ENCODE data around the gene PDE8B. TPM values are rescaled to one million over a fixed set of nuclear protein-coding genes. Genes with fewer than 3 reads are reported as not detected.

The PDE8B gene
- total RNA-seq, 4 donors from 2014 or later = 0.16 to 1.3 (median 0.71) TPM; not detected in 1

DNA sequence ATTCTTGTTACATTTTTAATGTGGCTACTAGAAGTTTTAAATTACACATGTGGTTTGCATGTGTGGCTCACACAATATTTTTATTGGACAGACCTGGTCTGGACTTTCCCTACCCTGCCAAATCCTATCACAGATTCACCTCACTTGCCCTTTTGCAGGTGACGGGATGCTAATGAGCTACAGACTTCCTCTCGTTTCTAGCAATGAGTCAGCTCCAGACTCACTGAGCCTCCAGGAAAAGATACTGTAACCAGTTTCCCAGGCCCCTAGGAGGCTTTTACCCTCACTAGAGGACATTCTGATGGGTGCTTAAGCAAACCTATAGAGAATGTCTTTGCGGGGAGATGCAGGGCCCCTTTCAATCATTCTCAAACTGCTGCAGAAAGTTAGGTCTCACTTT, 146.3 kb downstream of the PDE8B start:
- no peak overlapping the region for H3K4me3 ChIP-seq
- in situ Hi-C loops (cut with MboI; ENCODE audit: low sequenced_read_pairs in 4 of 4) = no loop called here
- intact Hi-C loops (cut with DNase I; ENCODE audit: low total_unique reads) = no loop called here

GRCh38 chr5:77358255-77359205, 148.1 kb downstream of the PDE8B start:
- no peaks in the 10 kb centered on the region for H3K36me3 ChIP-seq

More for the DNA sequence above, 146.3 kb downstream of the PDE8B start:
- H3K36me3 ChIP-seq = no peaks in the 10 kb centered on the region
- H3K27me3 ChIP-seq = no peaks in the 10 kb centered on the region
- no peak for ATAC-seq
- no peak for TF ChIP-seq POLR2A (IDR thresholded peaks at IDR 0.05)
- TF ChIP-seq, protein P1, sequence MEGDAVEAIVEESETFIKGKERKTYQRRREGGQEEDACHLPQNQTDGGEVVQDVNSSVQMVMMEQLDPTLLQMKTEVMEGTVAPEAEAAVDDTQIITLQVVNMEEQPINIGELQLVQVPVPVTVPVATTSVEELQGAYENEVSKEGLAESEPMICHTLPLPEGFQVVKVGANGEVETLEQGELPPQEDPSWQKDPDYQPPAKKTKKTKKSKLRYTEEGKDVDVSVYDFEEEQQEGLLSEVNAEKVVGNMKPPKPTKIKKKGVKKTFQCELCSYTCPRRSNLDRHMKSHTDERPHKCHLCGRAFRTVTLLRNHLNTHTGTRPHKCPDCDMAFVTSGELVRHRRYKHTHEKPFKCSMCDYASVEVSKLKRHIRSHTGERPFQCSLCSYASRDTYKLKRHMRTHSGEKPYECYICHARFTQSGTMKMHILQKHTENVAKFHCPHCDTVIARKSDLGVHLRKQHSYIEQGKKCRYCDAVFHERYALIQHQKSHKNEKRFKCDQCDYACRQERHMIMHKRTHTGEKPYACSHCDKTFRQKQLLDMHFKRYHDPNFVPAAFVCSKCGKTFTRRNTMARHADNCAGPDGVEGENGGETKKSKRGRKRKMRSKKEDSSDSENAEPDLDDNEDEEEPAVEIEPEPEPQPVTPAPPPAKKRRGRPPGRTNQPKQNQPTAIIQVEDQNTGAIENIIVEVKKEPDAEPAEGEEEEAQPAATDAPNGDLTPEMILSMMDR (IDR thresholded peaks at IDR 0.05 in 4 of 5, conservative IDR thresholded peaks at IDR 0.05 in 1 of 5) = no peak
- H3K9me3 ChIP-seq = no peaks in the 10 kb centered on the region
- H3K4me1 ChIP-seq = no peaks in the 10 kb centered on the region
- no peak overlapping the region for H3K27ac ChIP-seq
- no peak for DNase-seq

DNA sequence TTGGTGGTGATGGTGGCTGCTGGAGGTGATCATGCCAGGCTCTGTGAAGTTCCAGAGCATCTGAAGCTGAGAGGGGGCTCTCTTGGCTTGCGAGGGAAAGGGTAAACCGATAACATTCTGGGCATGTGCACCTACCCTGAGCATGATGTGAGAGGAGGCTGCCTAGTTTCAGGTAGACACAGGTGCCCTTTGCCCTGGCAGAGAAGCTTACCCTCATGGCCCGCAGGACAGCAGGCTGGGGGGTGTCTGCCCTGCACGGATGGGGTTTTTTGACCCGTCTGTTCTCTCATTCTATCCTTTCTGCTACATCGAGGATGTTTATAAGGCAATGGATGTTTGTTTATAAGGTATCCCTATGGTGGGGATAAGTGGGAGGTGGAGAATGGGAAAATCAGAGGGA, 148.8 kb downstream of the PDE8B start:
- no peak for ATAC-seq

More at GRCh38 chr5:77358255-77359205, 148.1 kb downstream of the PDE8B start:
- in situ Hi-C loops (cut with MboI; ENCODE audit: low sequenced_read_pairs in 4 of 4) (no loop called here), intact Hi-C loops (cut with DNase I; ENCODE audit: low total_unique reads) (no loop called here)
- Histone ChIP-seq H3K27me3 (no peaks in the 10 kb centered on the region), H3K27ac (no peak overlapping the region), H3K9me3 (no peaks in the 10 kb centered on the region), H3K4me1 (no peaks in the 10 kb centered on the region), H3K4me3 (no peak overlapping the region)
- TF ChIP-seq POLR2A (IDR thresholded peaks at IDR 0.05) = no peak
- TF ChIP-seq, protein P1 (IDR thresholded peaks at IDR 0.05 in 4 of 5, conservative IDR thresholded peaks at IDR 0.05 in 1 of 5) = no peak
- DNase-seq = no peak
- no peak for ATAC-seq

DNA sequence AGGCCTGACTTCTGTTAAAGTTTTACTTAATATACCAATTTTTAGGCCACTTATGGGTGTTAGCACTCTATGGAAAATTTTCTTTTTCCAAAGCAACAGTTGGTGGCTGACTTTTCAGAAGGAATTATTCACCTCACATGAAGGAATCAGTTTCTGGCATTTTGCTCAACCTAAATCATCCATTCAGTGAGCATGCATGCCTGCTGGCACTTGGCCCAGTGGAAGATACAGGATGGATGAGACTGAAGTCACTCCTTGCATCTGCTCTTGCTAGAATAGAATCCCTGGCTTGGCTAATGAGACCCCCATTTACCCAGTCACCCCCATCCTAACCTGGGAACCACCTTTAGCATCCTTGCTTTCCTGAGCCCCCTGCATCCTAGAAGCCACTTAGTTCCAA, 149.9 kb downstream of the PDE8B start:
- no peaks in the 10 kb centered on the region for H3K4me1 ChIP-seq
- DNase-seq (no peak), ATAC-seq (no peak)
- no peak overlapping the region for H3K27ac ChIP-seq
- in situ Hi-C loops (cut with MboI; ENCODE audit: low sequenced_read_pairs in 4 of 4) (no loop called here), intact Hi-C loops (cut with DNase I; ENCODE audit: low total_unique reads) (no loop called here)
- H3K9me3 ChIP-seq = no peaks in the 10 kb centered on the region
- no peaks in the 10 kb centered on the region for H3K36me3 ChIP-seq
- TF ChIP-seq POLR2A (IDR thresholded peaks at IDR 0.05) = no peak
- TF ChIP-seq, protein P1 (IDR thresholded peaks at IDR 0.05 in 4 of 5, conservative IDR thresholded peaks at IDR 0.05 in 1 of 5) = no peak
- no peak overlapping the region for H3K4me3 ChIP-seq
- no peaks in the 10 kb centered on the region for H3K27me3 ChIP-seq

More for the DNA sequence above, 148.8 kb downstream of the PDE8B start:
- Histone ChIP-seq H3K4me1 (no peaks in the 10 kb centered on the region), H3K27ac (no peak overlapping the region), H3K4me3 (no peak overlapping the region), H3K36me3 (no peaks in the 10 kb centered on the region), H3K9me3 (no peaks in the 10 kb centered on the region), H3K27me3 (no peaks in the 10 kb centered on the region)
- TF ChIP-seq POLR2A (IDR thresholded peaks at IDR 0.05) = no peak
- TF ChIP-seq, protein P1 (IDR thresholded peaks at IDR 0.05 in 4 of 5, conservative IDR thresholded peaks at IDR 0.05 in 1 of 5) = no peak
- intact Hi-C loops (cut with DNase I; ENCODE audit: low total_unique reads) (no loop called here), in situ Hi-C loops (cut with MboI; ENCODE audit: low sequenced_read_pairs in 4 of 4) (no loop called here)
- no peak for DNase-seq

All from gastrocnemius medialis (tissue), 4 donors.